ENCODE results near the gene GDAP2.
"Not testable (repeated sequence)": the region's sequence is repeated elsewhere in the genome, so short reads cannot be mapped to it uniquely, and the experiment has no call there.

The GDAP2 gene, protein sequence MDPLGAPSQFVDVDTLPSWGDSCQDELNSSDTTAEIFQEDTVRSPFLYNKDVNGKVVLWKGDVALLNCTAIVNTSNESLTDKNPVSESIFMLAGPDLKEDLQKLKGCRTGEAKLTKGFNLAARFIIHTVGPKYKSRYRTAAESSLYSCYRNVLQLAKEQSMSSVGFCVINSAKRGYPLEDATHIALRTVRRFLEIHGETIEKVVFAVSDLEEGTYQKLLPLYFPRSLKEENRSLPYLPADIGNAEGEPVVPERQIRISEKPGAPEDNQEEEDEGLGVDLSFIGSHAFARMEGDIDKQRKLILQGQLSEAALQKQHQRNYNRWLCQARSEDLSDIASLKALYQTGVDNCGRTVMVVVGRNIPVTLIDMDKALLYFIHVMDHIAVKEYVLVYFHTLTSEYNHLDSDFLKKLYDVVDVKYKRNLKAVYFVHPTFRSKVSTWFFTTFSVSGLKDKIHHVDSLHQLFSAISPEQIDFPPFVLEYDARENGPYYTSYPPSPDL
- 39.5 to 136 (median 69.3) reads per million in 18 experiments for total RNA-seq

DNA sequence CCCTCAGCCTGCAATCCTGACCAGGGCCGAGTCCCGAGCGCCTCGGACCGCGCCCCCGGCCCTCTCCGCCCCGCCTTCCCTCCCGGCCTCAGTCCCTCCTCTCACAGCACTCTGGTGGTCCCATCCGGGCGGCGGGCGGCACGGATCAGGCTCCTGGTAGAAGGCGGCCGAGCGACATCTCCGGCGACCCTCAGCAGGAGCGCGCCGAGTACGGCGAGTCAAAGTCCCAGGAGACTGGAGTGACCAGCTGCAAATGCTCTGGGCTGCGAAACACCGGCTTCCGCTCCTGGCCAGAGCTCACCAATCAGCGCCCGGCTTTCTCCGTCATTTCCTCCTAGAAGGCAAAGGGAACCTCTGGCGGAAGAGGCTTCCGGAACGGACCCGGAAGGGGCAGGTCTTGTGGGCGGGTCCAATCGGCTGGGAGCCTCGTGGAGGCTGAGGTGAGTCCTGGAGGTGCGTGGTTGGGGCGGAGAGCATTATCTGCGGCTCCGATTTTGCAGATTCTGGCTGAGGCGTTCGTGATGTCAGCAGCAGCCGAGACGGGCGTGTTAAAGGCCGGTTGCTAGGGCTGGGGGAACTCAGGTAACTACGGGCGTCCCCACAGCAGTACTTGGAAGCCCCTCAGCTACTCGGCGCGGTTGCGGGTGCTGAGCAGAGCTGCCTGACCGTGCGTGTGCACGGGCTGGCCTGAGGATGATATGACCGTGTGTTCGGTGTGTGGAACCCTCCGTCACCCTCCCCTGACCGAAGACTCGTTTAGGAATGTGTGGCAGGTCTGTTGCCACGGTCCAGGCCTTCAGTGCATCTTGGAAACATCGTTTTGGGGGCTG lies at the start of gene GDAP2, which contains the start of gene WDR3:
GDAP2 (minus strand) TSS at position 279 of the 830 bp plus-strand sequence. CDS start 9,264 bp downstream, outside the sequence.
WDR3 (plus strand) TSS at position 397 of the 830 bp plus-strand sequence. CDS start 3,581 bp downstream, outside the sequence.
- DNase-seq, result peak; percentile 98 to 99

DNA sequence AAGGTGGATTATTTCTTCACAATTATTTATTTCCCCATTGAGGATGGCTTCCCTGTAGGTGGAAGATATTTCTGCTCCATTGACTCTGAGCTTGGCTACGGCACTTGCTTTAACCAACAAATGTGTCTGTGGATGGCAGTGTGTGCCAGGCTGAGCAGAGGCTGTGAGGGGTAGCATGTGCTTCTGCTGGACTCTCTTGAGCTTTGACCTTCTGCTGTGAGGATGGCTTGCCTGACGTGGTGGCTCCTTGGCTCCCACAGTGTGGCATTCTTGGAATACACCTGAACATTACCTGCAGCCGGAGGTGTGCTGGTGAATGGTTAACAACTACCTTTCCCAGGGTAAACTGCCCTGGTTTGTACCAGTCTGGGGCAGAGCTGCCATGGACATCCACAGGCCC lies 47.0 kb upstream of the GDAP2 start:
- DNase-seq, result no peak

GRCh38 chr1:117971777-117972176 lies 42.4 kb upstream of the GDAP2 start:
- no peak for DNase-seq

- DNase-seq, result no peak
Observed at GRCh38 chr1:117970252-117970651, 40.8 kb upstream of the GDAP2 start.

DNA sequence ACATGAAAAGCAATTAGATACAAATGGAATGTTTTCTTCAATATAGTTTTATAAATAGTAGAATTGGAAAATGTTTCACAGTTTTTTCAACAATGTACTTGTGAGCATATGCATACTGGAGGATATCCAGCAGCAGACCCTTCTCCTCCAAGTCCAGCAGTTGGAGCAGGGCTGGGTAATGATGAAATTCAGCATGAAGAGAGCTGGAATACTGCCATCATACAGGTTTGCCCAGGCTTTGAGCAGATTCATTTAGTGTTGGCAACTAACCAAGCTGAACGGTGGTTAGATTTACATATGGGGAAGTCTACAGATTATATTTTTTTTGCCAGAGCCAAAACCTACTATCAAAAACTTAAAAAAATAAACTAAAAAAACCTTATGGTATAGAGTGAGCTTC lies 38.5 kb upstream of the GDAP2 start:
- DNase-seq, result no peak

DNA sequence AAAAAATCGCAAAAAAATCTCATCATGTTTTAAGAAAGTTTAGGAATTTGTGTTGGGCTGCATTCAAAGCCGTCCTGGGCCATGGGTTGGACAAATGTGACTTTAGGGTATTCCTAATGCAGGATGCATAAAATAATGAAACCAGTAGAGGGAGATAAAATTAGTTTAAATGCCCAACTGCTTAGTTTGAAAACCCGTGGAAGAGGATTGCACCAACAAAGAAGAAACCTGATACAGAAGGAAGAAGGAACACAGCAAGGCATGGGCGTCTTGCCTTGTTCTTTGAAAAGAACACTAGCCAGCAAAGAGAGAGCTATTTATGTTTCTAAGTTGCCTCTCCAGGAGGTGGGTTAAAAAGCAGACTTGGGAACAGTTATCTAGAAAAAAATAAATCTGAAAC lies 38.1 kb upstream of the GDAP2 start:
- DNase-seq, result peak; percentile 9 to 29

- no peak for DNase-seq
Observed at GRCh38 chr1:117964290-117965038, 35.0 kb upstream of the GDAP2 start.

GRCh38 chr1:117959364-117959763 lies 29.9 kb upstream of the GDAP2 start:
- no peak for DNase-seq

GRCh38 chr1:117952386-117952785 lies 23.0 kb upstream of the GDAP2 start:
- DNase-seq, result no peak

DNA sequence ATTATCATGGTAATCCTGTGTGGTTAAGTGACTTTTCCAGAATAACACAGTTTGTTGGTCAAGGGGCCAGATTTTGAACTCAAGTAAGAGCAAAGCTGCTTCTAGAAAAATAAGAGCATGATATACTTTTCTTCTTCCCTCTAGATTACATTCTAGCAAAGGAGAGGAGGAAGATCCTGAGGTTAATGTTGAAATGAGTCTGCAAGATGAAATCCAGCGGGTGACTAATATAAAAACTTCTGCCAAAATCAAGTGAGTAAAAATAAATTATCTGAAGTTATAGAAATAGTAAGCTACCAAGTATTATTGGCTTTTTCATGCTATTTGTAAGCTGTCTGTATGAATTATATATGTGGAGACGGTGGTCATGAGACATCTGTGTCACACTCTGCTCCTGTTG lies 12.9 kb upstream of the GDAP2 start:
- DNase-seq, result no peak

DNA sequence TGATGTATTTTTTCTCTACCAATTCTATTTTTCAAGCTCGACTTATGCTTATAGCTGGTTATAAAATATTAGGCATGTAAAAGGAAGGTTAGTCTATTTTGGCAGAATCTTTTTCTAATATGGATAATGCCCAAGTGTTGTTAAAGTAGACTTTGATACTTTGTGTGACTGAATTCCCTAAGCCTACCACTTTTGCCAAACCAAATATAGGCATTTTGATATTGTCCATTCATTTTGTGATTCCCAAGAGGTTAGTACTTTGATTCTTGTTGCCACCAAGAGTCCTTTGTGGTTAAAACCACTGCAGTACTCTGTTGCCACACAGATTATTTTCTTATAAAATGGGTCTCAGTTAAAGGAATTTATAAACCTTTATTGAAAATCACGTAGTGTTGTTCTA lies 4.3 kb upstream of the GDAP2 start:
- DNase-seq, result no peak

DNA sequence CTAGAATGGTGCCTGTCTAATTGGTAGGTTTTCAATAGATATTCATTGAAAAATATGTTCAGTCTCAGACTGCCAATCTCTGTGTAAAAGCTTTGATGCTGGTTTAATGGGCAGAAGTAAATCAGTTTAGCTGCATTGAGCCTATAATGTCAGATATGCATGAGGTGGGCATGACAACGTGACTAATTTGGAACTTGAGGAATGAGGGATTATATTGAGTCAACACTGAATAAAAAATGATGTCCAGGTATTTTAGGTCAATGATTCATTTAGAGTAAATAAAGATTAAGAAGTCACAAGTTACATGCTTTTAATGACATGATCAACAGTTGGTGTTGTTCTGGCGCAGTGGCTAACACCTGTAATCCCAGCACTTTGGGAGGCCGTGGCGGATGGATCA lies 3.2 kb upstream of the GDAP2 start:
- DNase-seq, result no peak

GRCh38 chr1:117930484-117930883 lies 1.1 kb upstream of the GDAP2 start:
- peak in 1 of 2 donors; percentile 10 for DNase-seq

- no peak for DNase-seq
Observed at GRCh38 chr1:117930173-117930447, 689 bp upstream of the GDAP2 start.

- peak; percentile 76 to 82 for DNase-seq
Observed at GRCh38 chr1:117928881-117929342, 509 bp downstream of the GDAP2 start.

DNA sequence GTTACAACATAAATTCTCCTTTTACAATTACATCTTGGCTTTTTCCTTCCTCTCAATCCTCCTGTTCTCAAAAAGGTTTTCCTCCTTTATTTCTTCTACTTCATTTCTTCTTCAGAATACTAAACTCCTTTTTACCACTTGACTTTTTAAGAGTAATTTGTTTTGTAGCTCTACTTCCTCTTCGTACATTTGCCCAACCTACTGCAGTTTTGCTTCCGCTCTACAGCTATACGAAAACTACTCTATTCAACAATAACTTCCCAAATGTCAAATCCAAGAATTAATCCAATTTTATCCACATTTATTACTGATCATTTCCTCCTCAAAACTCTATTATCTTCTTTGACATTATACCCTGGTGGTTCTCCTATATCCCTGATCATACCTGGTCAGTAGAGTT lies 3.4 kb downstream of the GDAP2 start:
- peak; percentile 48 to 58 for DNase-seq

DNA sequence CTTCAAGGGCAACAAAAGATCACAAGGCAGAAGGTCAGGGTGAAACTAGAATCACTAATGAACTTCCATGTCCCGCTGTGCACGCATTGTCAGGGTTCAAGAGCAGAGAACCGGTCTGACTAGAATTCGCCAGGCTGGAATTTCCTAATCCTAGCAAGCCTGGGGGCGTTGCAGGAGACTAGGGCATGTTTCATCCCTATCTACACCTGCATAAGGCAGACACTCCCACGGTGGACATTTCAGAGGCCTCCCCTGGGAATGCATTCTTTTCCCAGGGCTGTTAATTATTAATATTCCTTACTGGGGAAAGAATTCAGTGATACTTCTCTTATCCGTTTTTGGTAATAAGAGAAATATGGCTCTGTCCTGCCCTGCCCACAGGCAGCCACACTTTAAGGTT lies 6.7 kb downstream of the GDAP2 start:
- DNase-seq, result not testable (repeated sequence)

GRCh38 chr1:117921991-117922390 lies 7.4 kb downstream of the GDAP2 start:
- DNase-seq, result no peak

GRCh38 chr1:117919376-117919775 lies 10.0 kb downstream of the GDAP2 start:
- DNase-seq, result no peak

DNA sequence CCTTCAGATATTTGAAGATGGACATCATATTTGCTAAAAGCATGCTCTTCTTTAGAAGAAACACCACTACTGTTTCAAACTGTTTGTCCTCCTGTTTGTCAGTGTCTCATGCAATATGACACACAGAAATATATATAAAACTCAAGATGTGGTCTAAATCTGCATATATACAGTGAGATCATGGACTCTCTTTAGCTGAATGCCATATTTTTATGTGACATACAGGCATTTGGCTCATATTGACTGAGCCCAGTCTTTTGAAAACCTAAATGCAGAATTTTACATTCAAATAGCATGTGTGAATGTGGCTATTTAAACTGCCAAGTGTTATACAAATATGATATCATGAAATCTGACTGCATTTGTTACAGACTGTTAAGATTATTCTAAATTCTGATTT lies 18.4 kb downstream of the GDAP2 start:
- DNase-seq, result no peak

DNA sequence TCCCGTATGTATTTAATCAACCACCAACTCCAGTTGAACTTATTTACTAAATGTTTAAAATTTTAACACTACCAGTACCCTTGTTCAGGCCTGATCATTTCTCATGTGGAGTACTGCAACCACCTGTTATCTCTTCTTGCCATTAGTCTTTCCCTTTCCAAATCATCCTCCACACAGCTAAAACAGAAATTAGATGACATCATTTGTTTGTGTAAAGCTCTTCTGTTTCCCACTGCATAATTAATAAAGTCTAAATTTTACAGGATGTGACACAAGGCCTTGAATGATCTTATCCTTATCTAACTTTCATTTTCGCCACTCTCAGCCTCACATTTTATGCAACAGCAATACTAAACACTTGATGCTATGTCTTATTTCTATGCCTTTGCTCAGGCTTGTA lies 24.4 kb downstream of the GDAP2 start:
- DNase-seq, result no peak

- no peak for DNase-seq
Observed at GRCh38 chr1:117904485-117904884, 24.9 kb downstream of the GDAP2 start.

DNA sequence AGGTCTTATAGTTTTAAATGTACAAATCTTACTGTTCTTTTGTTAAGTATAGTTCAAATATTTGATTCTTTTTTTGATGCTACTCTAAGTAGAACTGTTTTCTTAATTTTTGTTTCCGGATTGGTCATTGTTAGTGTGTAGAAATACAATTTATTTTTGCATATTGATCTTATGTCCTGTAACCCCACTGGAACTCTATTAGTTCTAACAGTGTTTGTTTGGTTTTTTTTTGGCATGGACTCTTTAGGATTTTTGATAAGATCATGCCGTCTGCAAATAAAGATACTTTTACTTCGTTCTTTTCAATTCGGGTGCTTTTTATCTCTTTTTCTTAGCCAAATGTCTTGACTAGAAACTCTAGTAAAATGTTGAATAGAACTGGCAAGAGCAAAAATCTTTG lies 26.5 kb downstream of the GDAP2 start:
- no peak for DNase-seq
